OCI-LY3 (cell line): ENCODE measurements around the gene LYRM1.
"Not testable (repeated sequence)": the region's sequence is repeated elsewhere in the genome, so short reads cannot be mapped to it uniquely, and the experiment has no call there.

ENCODE experiments used
- H2AFZ ChIP-seq: fragments of 200-600, 300-600 bp; shearing (Covaris generic); 2 replicates; pipeline ENCODE4 v1.6.0; 2014; ENCODE audit warnings: antibody characterized with exemption, low read depth, low read length
- H3K27ac ChIP-seq: fragments of 200-600, 300-600 bp; sonication (generic); 2 replicates; pipeline ENCODE4 v1.5.1; 2014; ENCODE audit warnings: mild to moderate bottlenecking, low read length, moderate library complexity, mixed read lengths
- H3K27me3 ChIP-seq: fragments of 200-600, 300-600 bp; sonication (generic); 2 replicates; pipeline ENCODE4 v1.6.1; 2014; ENCODE audit warnings: low read depth, low read length, mixed read lengths
- H3K36me3 ChIP-seq: fragments of 200-600, 300-600 bp; sonication (generic); replicated peaks from 2 replicates; pipeline ENCODE3; 2014; ENCODE audit warnings: low read depth, low read length, mixed read lengths
- H3K4me1 ChIP-seq: fragments of 300-600, 200-600 bp; sonication (generic); 2 replicates; pipeline ENCODE4 v1.6.1; 2014; ENCODE audit warnings: low read length, mixed read lengths
- H3K4me2 ChIP-seq: fragments of 200-600, 300-600 bp; sonication (generic); 2 replicates; pipeline ENCODE4 v1.6.1; 2014; ENCODE audit warnings: low read length, mixed read lengths
- H3K4me3 ChIP-seq: fragments of 300-600, 200-600 bp; sonication (generic); 2 replicates; pipeline ENCODE4 v1.5.1; 2014; ENCODE audit warnings: antibody characterized with exemption, mild to moderate bottlenecking, low read length, moderate library complexity
- H3K79me2 ChIP-seq: fragments of 300-600, 200-600 bp; shearing (Covaris generic); 2 replicates; pipeline ENCODE4 v1.6.1; 2014; ENCODE audit warnings: mild to moderate bottlenecking, low read length, mixed read lengths
- H3K9ac ChIP-seq: fragments of 300-600, 200-600 bp; shearing (Covaris generic); 2 replicates; pipeline ENCODE4 v1.6.0; 2014; ENCODE audit warnings: mild to moderate bottlenecking, low read length, moderate library complexity
- H3K9me3 ChIP-seq: fragments of 200-600, 300-600 bp; shearing (Covaris generic); 2 replicates; pipeline ENCODE4 v1.6.1; 2014; ENCODE audit warnings: low read length, mixed read lengths; ENCODE audit not compliant: insufficient read depth
- H4K20me1 ChIP-seq: fragments of 200-600, 300-600 bp; sonication (generic); 2 replicates; pipeline ENCODE4 v1.6.1; 2016; ENCODE audit warnings: low read length, mixed read lengths; ENCODE audit not compliant: insufficient read depth
- CTCF ChIP-seq: fragments of 200-600, 300-600 bp; sonication (generic); IDR thresholded peaks from 2 replicates; pipeline ENCODE4 v1.5.1; 2014; ENCODE audit warnings: antibody characterized with exemption, low read length, low read depth
- EZH2phosphoT487 ChIP-seq: fragments of 200-600 bp; shearing (Covaris generic); IDR thresholded peaks from 2 replicates; pipeline ENCODE4 v1.6.1; 2018; ENCODE audit warnings: antibody characterized with exemption, mixed run types, low read depth

Gene LYRM1

GRCh38 chr16:20859699-20860098 is 40.9 kb upstream of the LYRM1 start:
- Histone ChIP-seq H3K4me2 (no peak overlapping the region), H3K9me3 (no peaks in the 10 kb centered on the region), H3K36me3 (peaks cover 4% of the 10 kb centered on the region), H3K27me3 (no peaks in the 10 kb centered on the region), H3K4me3 (no peak overlapping the region), H4K20me1 (peaks cover 8% of the 10 kb centered on the region; the same call in 1 of the 2 replicates), H3K4me1 (peaks cover 18% of the 10 kb centered on the region), H3K27ac (no peak overlapping the region), H3K9ac (no peak overlapping the region), H3K79me2 (no peaks in the 10 kb centered on the region), H2AFZ (no peak overlapping the region)
- TF ChIP-seq CTCF (no peak), EZH2phosphoT487 (no peak)

- H3K4me2 ChIP-seq, result no peak overlapping the region
- no peaks in the 10 kb centered on the region for H3K27me3 ChIP-seq
- H3K79me2 ChIP-seq, result no peaks in the 10 kb centered on the region
- no peaks in the 10 kb centered on the region for H3K9me3 ChIP-seq
- no peak overlapping the region for H3K27ac ChIP-seq
- no peak overlapping the region for H3K4me3 ChIP-seq
- no peak overlapping the region for H2AFZ ChIP-seq
- H3K9ac ChIP-seq, result no peak overlapping the region
- H3K4me1 ChIP-seq, result peaks cover 18% of the 10 kb centered on the region
- H3K36me3 ChIP-seq, result peaks cover 4% of the 10 kb centered on the region
- TF ChIP-seq CTCF (no peak), EZH2phosphoT487 (no peak)
- H4K20me1 ChIP-seq, result peaks cover 3% of the 10 kb centered on the region; the same call in 1 of the 2 replicates
Observed at GRCh38 chr16:20860361-20860760, 40.2 kb upstream of the LYRM1 start.

DNA sequence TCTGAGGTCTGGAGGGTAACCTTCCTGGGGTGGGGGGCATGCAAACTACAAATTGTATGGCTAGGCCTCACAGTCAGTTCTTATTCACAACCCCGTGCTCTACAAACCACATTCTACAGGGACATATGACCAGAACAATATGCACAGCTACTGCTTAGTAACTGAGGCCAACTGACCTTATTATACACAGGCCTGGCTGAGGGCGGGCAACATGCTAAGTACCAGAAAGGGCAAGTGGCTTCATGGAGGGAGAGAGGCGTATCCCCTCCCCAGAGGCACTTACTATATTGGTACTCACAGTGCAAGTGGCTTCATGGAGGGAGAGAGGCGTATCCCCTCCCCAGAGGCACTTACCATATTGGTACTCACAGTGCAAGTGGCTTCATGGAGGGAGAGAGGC is 39.6 kb upstream of the LYRM1 start:
- not testable (repeated sequence) for H3K79me2 ChIP-seq

GRCh38 chr16:20862162-20862960 is 38.2 kb upstream of the LYRM1 start:
- no peak overlapping the region for H3K9ac ChIP-seq
- TF ChIP-seq CTCF (no peak), EZH2phosphoT487 (no peak)
- peaks cover 4% of the 10 kb centered on the region for H3K36me3 ChIP-seq
- H3K4me2 ChIP-seq, result no peak overlapping the region
- no peaks in the 10 kb centered on the region for H3K9me3 ChIP-seq
- H3K4me3 ChIP-seq, result no peak overlapping the region
- no peak overlapping the region for H3K27ac ChIP-seq
- no peaks in the 10 kb centered on the region for H3K27me3 ChIP-seq
- no peak overlapping the region for H2AFZ ChIP-seq
- H3K4me1 ChIP-seq, result peaks cover 23% of the 10 kb centered on the region
- no peaks in the 10 kb centered on the region for H4K20me1 ChIP-seq
- H3K79me2 ChIP-seq, result no peaks in the 10 kb centered on the region

More for the DNA sequence above, 39.6 kb upstream of the LYRM1 start:
- not testable (repeated sequence) for H3K36me3 ChIP-seq, H3K4me2 ChIP-seq, H3K27ac ChIP-seq, H2AFZ ChIP-seq, H3K27me3 ChIP-seq, H3K9ac ChIP-seq, H3K4me3 ChIP-seq, H4K20me1 ChIP-seq, H3K9me3 ChIP-seq
- peaks cover 18% of the 10 kb centered on the region for H3K4me1 ChIP-seq

GRCh38 chr16:20864376-20864775 is 36.2 kb upstream of the LYRM1 start:
- not testable (repeated sequence) for H3K79me2 ChIP-seq, H3K9me3 ChIP-seq, H3K27ac ChIP-seq, H2AFZ ChIP-seq, H3K9ac ChIP-seq, H3K4me3 ChIP-seq, H3K4me2 ChIP-seq, H4K20me1 ChIP-seq, H3K27me3 ChIP-seq, H3K36me3 ChIP-seq
- peaks cover 23% of the 10 kb centered on the region for H3K4me1 ChIP-seq
